Liver (tissue), 9 donors: Measurements from ENCODE around the gene CPHXL. TPM values are rescaled to one million over a fixed set of nuclear protein-coding genes. Genes with fewer than 3 reads are reported as not detected.

Experiments
- DNase-seq: peaks from one replicate; pipeline ENCODE4 v3.0.0-alpha.2; 2017; ENCODE audit warnings: low spot score
- H3K27ac ChIP-seq, 2 donors: one replicate each; pipeline ENCODE4 v1.7.0; 2013; ENCODE audit warnings: inconsistent platforms in 2 of 2, low read length in 2 of 2, control low read depth in 1 of 2, low read depth in 1 of 2, mild to moderate bottlenecking in 1 of 2
- H3K27me3 ChIP-seq, 4 donors: one replicate each; pipeline versions ENCODE4 v1.6.1 to v1.7.0; 2013; ENCODE audit warnings: low read length in 3 of 4, inconsistent platforms in 1 of 4, mild to moderate bottlenecking in 1 of 4, moderate library complexity in 1 of 4; ENCODE audit not compliant: control insufficient read depth in 4 of 4, insufficient read depth in 4 of 4
- H3K36me3 ChIP-seq, 4 donors: one replicate each; pipeline versions ENCODE4 v1.6.1 to v1.7.0; 2013; ENCODE audit warnings: low read length in 3 of 4, mild to moderate bottlenecking in 3 of 4, low read depth in 1 of 4, moderate library complexity in 1 of 4; ENCODE audit not compliant: control insufficient read depth in 4 of 4, insufficient read depth in 3 of 4
- H3K4me1 ChIP-seq, 4 donors: one replicate each; pipeline versions ENCODE4 v1.6.1 to v1.7.0; 2013; ENCODE audit warnings: low read length in 3 of 4, mild to moderate bottlenecking in 3 of 4, moderate library complexity in 1 of 4; ENCODE audit not compliant: control insufficient read depth in 4 of 4, insufficient read depth in 4 of 4
- H3K4me3 ChIP-seq, 3 donors: one replicate each; pipeline versions ENCODE4 v1.6.1 to v1.7.0; 2013; ENCODE audit warnings: low read length in 3 of 3, control low read depth in 1 of 3, low read depth in 1 of 3, mild to moderate bottlenecking in 1 of 3
- H3K9ac ChIP-seq, 2 donors: one replicate each; pipeline ENCODE4 v1.7.0; 2013; ENCODE audit warnings: low read length in 2 of 2, mild to moderate bottlenecking in 2 of 2, moderate library complexity in 2 of 2, control low read depth in 1 of 2, low read depth in 1 of 2
- H3K9me3 ChIP-seq, 4 donors: one replicate each; pipeline versions ENCODE4 v1.6.1 to v1.7.0; 2013; ENCODE audit warnings: low read length in 3 of 4; ENCODE audit not compliant: control insufficient read depth in 4 of 4
- ATF3 ChIP-seq: IDR thresholded peaks from 2 replicates; pipeline ENCODE4 v1.6.1; 2016; ENCODE audit warnings: antibody characterized with exemption
- EGR1 ChIP-seq, 2 donors: IDR thresholded peaks; 2 replicates each; pipeline ENCODE4 v1.6.1; 2016 to 2018; ENCODE audit warnings: antibody characterized with exemption in 2 of 2, low read depth in 2 of 2
- FOXA1 ChIP-seq: IDR thresholded peaks from 2 replicates; pipeline ENCODE4 v1.6.1; 2016; ENCODE audit warnings: antibody characterized with exemption
- FOXA2 ChIP-seq: IDR thresholded peaks from 2 replicates; pipeline ENCODE4 v1.6.1; 2016; ENCODE audit warnings: antibody characterized with exemption
- GABPA ChIP-seq, 2 donors: IDR thresholded peaks in 1 of 2; conservative IDR thresholded peaks in 1 of 2; 2 replicates each; pipeline ENCODE4 v1.6.1; 2016; ENCODE audit warnings: antibody characterized with exemption in 2 of 2, mild to moderate bottlenecking in 1 of 2, moderate library complexity in 1 of 2
- HNF4A ChIP-seq, 2 donors: conservative IDR thresholded peaks; 2 replicates each; pipeline ENCODE4 v1.6.1; 2016; ENCODE audit warnings: antibody characterized with exemption in 2 of 2, mild to moderate bottlenecking in 2 of 2
- HNF4G ChIP-seq: IDR thresholded peaks from 2 replicates; pipeline ENCODE4 v1.6.1; 2016; ENCODE audit warnings: antibody characterized with exemption
- JUND ChIP-seq, 2 donors: IDR thresholded peaks; 2 replicates each; pipeline ENCODE4 v1.6.1; 2016; ENCODE audit warnings: antibody characterized with exemption in 2 of 2
- MAX ChIP-seq: IDR thresholded peaks from 2 replicates; pipeline ENCODE4 v1.6.1; 2016; ENCODE audit warnings: antibody characterized with exemption
- NR2F2 ChIP-seq: IDR thresholded peaks from 2 replicates; pipeline ENCODE4 v1.6.1; 2016; ENCODE audit warnings: antibody characterized with exemption
- RAD21 ChIP-seq, 2 donors: IDR thresholded peaks; 2 replicates each; pipeline ENCODE4 v1.6.1; 2016; ENCODE audit warnings: antibody characterized with exemption in 2 of 2, mild to moderate bottlenecking in 2 of 2
- REST ChIP-seq: IDR thresholded peaks from 2 replicates; pipeline ENCODE4 v1.6.1; 2016; ENCODE audit warnings: antibody characterized with exemption, mild to moderate bottlenecking
- RXRA ChIP-seq, 2 donors: IDR thresholded peaks; 2 replicates each; pipeline ENCODE4 v1.6.1; 2017 to 2018; ENCODE audit warnings: antibody characterized with exemption in 2 of 2, mild to moderate bottlenecking in 1 of 2
- SP1 ChIP-seq: IDR thresholded peaks from 2 replicates; pipeline ENCODE4 v1.6.1; 2018; ENCODE audit warnings: antibody characterized with exemption, mild to moderate bottlenecking
- TAF1 ChIP-seq: conservative IDR thresholded peaks from 2 replicates; pipeline ENCODE4 v1.6.1; 2016; ENCODE audit warnings: antibody characterized with exemption, mild to moderate bottlenecking
- YY1 ChIP-seq: IDR thresholded peaks from 2 replicates; pipeline ENCODE4 v1.6.1; 2016; ENCODE audit warnings: antibody characterized with exemption, mild to moderate bottlenecking
- ZBTB33 ChIP-seq: IDR thresholded peaks from 2 replicates; pipeline ENCODE4 v1.6.1; 2016; ENCODE audit warnings: antibody characterized with exemption
- WGBS: extraction: QIAGEN DNeasy Blood & Tissue Kit; methylation state at CpG from one replicate; pipeline ENCODE4 v1.1.7; 2013; 5-methylcytosine and 5-hydroxymethylcytosine counted together
- polyA plus RNA-seq, 2 donors: library from polyadenylated mRNA; stranded (reverse) in 1 of 2; unstranded in 1 of 2; fragments of 200-250 nt in 1 of 2; fragments of >200 nt in 1 of 2; fragmentation: Nextera tagmentation in 1 of 2; extraction: Ambion mirVana in 1 of 2; gene quantifications; one replicate each; pipeline versions ENCODE4 v1.2.1 to v1.2.3, GENCODE V29; 2013 to 2015
- total RNA-seq, 2 donors: library from RNA; depleted of rRNA; stranded (reverse); fragments of >200 nt; gene quantifications; one replicate each; pipeline ENCODE4 v1.2.3, GENCODE V29; 2014
- donor health status: healthy.
- donor health status: healthy.
- donor health status: healthy.
- donor health status: healthy.
- donor health status: healthy.

Gene CPHXL
- total and polyA plus RNA-seq, 4 donors = not detected

- WGBS = 89% methylated on average over 3 of the region's 3 CpGs
- H3K9me3 ChIP-seq = no peaks in the 10 kb centered on the region
- H3K36me3 ChIP-seq = no peaks in the 10 kb centered on the region
- no peaks in the 10 kb centered on the region for H3K27me3 ChIP-seq
- H3K9ac ChIP-seq = no peak overlapping the region
- H3K4me3 ChIP-seq = no peak overlapping the region
- no peaks in the 10 kb centered on the region for H3K4me1 ChIP-seq
- DNase-seq = no peak
- TF ChIP-seq REST = no peak
- no peak for TF ChIP-seq TAF1
- no peak for TF ChIP-seq FOXA2
- no peak for TF ChIP-seq HNF4G
- no peak for TF ChIP-seq ATF3
- TF ChIP-seq HNF4A (conservative IDR thresholded peaks at IDR 0.05) = no peak
- TF ChIP-seq FOXA1 = no peak
- TF ChIP-seq MAX = no peak
- no peak for TF ChIP-seq RXRA (IDR thresholded peaks at IDR 0.05)
- no peak for TF ChIP-seq SP1
- TF ChIP-seq JUND (IDR thresholded peaks at IDR 0.05) = no peak
- no peak for TF ChIP-seq YY1
- no peak for TF ChIP-seq RAD21 (IDR thresholded peaks at IDR 0.05)
- H3K27ac ChIP-seq = no peak overlapping the region
Observed at GRCh38 chr16:75763204-75763603, 36.9 kb upstream of the CPHXL start.

GRCh38 chr16:75762746-75763145 is 36.5 kb upstream of the CPHXL start:
- H3K4me3 ChIP-seq = no peak overlapping the region
- TF ChIP-seq JUND (IDR thresholded peaks at IDR 0.05) (no peak), HNF4G (no peak), ATF3 (no peak), RXRA (IDR thresholded peaks at IDR 0.05) (no peak), MAX (no peak), FOXA1 (no peak), FOXA2 (no peak), ZBTB33 (no peak), YY1 (no peak), NR2F2 (no peak), RAD21 (IDR thresholded peaks at IDR 0.05) (no peak), GABPA (IDR thresholded peaks at IDR 0.05 in 1 of 2, conservative IDR thresholded peaks at IDR 0.05 in 1 of 2) (no peak), SP1 (no peak), REST (no peak), HNF4A (conservative IDR thresholded peaks at IDR 0.05) (no peak), TAF1 (no peak), EGR1 (IDR thresholded peaks at IDR 0.05; ENCODE audit: low read depth in 2 of 2) (no peak)
- H3K9me3 ChIP-seq = no peaks in the 10 kb centered on the region
- no peaks in the 10 kb centered on the region for H3K27me3 ChIP-seq
- H3K9ac ChIP-seq = no peak overlapping the region
- DNase-seq = no peak
- 72% methylated on average over 2 of the region's 2 CpGs for WGBS
- H3K27ac ChIP-seq = no peak overlapping the region
- no peaks in the 10 kb centered on the region for H3K36me3 ChIP-seq
- H3K4me1 ChIP-seq = no peaks in the 10 kb centered on the region
